Astrocyte (in vitro differentiated cells and primary cell): Measurements from ENCODE around the gene ASB1. TPM values are rescaled to one million over a fixed set of nuclear protein-coding genes. Genes with fewer than 3 reads are reported as not detected.

ENCODE experiments used
- DNase-seq: peaks from one replicate; pipeline ENCODE4 v3.0.0-alpha.2; 2010; ENCODE audit warnings: low read depth
- FAIRE-seq: peaks from 2 replicates; lab custom pipeline; 2011; peaks lifted over from hg19 to GRCh38; lab: Jason Lieb, UNC
- H2AFZ ChIP-seq: 2 replicates; pipeline ENCODE4 v1.6.0; 2012; ENCODE audit warnings: low read depth, low read length, inconsistent platforms
- H3K27ac ChIP-seq: 2 replicates; pipeline ENCODE4 v1.5.1; 2011; ENCODE audit warnings: low read depth, low read length, inconsistent platforms
- H3K27me3 ChIP-seq: 2 replicates; pipeline ENCODE4 v1.6.0; 2011; ENCODE audit warnings: low read length, inconsistent platforms; ENCODE audit not compliant: insufficient read depth
- H3K36me3 ChIP-seq: 2 replicates; pipeline ENCODE4 v1.5.1; 2011; ENCODE audit warnings: low read length, inconsistent platforms; ENCODE audit not compliant: insufficient read depth
- H3K4me1 ChIP-seq: 2 replicates; pipeline ENCODE4 v1.5.1; 2011; ENCODE audit warnings: low read length, inconsistent platforms; ENCODE audit not compliant: insufficient read depth
- H3K4me2 ChIP-seq: 2 replicates; pipeline ENCODE4 v1.6.0; 2012; ENCODE audit warnings: low read length, inconsistent platforms
- H3K4me3 ChIP-seq: 2 replicates; pipeline ENCODE4 v1.5.1; 2011; ENCODE audit warnings: low read depth, mild to moderate bottlenecking, low read length, inconsistent platforms; ENCODE audit not compliant: insufficient read depth
- H3K79me2 ChIP-seq: 2 replicates; pipeline ENCODE4 v1.6.0; 2012; ENCODE audit warnings: mild to moderate bottlenecking, low read length, inconsistent platforms; ENCODE audit not compliant: insufficient read depth
- H3K9ac ChIP-seq: 2 replicates; pipeline ENCODE4 v1.6.0; 2012; ENCODE audit warnings: mild to moderate bottlenecking, low read length, inconsistent platforms
- H3K9me3 ChIP-seq: 2 replicates; pipeline ENCODE4 v1.5.1; 2012; ENCODE audit warnings: low read depth, mild to moderate bottlenecking, low read length, inconsistent platforms; ENCODE audit not compliant: insufficient read depth
- H4K20me1 ChIP-seq: 2 replicates; pipeline ENCODE4 v1.6.0; 2012; ENCODE audit warnings: low read length, inconsistent platforms; ENCODE audit not compliant: insufficient read depth
- H3K27ac Mint-ChIP-seq: one replicate; pipeline ENCODE4 v1.8.0; 2021; ENCODE audit warnings: mild to moderate bottlenecking, mixed read lengths; ENCODE audit not compliant: unreplicated experiment
- H3K27me3 Mint-ChIP-seq: one replicate; pipeline ENCODE4 v1.8.0; 2021; ENCODE audit warnings: low read depth, mixed read lengths; ENCODE audit not compliant: unreplicated experiment
- H3K36me3 Mint-ChIP-seq: one replicate; pipeline ENCODE4 v1.8.0; 2021; ENCODE audit warnings: low read depth, mixed read lengths; ENCODE audit not compliant: unreplicated experiment
- H3K4me1 Mint-ChIP-seq: one replicate; pipeline ENCODE4 v1.8.0; 2021; ENCODE audit warnings: low read depth, mixed read lengths; ENCODE audit not compliant: unreplicated experiment
- H3K4me3 Mint-ChIP-seq: one replicate; pipeline ENCODE4 v1.8.0; 2021; ENCODE audit warnings: mild to moderate bottlenecking, moderate library complexity, mixed read lengths; ENCODE audit not compliant: unreplicated experiment
- H3K9me3 Mint-ChIP-seq: one replicate; pipeline ENCODE4 v1.8.0; 2021; ENCODE audit warnings: mild to moderate bottlenecking, mixed read lengths; ENCODE audit not compliant: unreplicated experiment
- CTCF ChIP-seq: IDR thresholded peaks from 2 replicates; pipeline ENCODE4 v1.5.1; 2011; ENCODE audit warnings: low read depth, mild to moderate bottlenecking, inconsistent platforms, low read length, moderate library complexity; ENCODE audit not compliant: insufficient read depth
- EZH2 ChIP-seq: IDR thresholded peaks from 2 replicates; pipeline ENCODE4 v1.6.1; 2012; ENCODE audit warnings: mild to moderate bottlenecking, low read length, inconsistent platforms; ENCODE audit not compliant: insufficient read depth
- total RNA-seq: library from RNA; stranded (reverse); gene quantifications from 2 replicates; pipeline ENCODE4 v1.2.1, GENCODE V29; 2021

The ASB1 gene
- total RNA-seq, 1 donor from 2014 or later, result 30.6 TPM

- H3K4me2 ChIP-seq, result no peak overlapping the region
- H3K27me3 Mint-ChIP-seq, result peaks cover 24% of the 10 kb centered on the region
- no peaks in the 10 kb centered on the region for H3K79me2 ChIP-seq
- DNase-seq (no peak), FAIRE-seq (no peak)
- H3K4me1 ChIP-seq, result no peaks in the 10 kb centered on the region
- H3K9me3 Mint-ChIP-seq, result peaks cover 2% of the 10 kb centered on the region
- H4K20me1 ChIP-seq, result no peaks in the 10 kb centered on the region
- H3K4me1 Mint-ChIP-seq, result no peaks in the 10 kb centered on the region
- H3K27me3 ChIP-seq, result peaks cover 2% of the 10 kb centered on the region
- no peaks in the 10 kb centered on the region for H3K36me3 Mint-ChIP-seq
- no peak overlapping the region for H3K27ac Mint-ChIP-seq
- H3K4me3 Mint-ChIP-seq, result no peak overlapping the region
- no peaks in the 10 kb centered on the region for H3K9me3 ChIP-seq
- H2AFZ ChIP-seq, result no peak overlapping the region
- H3K9ac ChIP-seq, result no peak overlapping the region
- TF ChIP-seq EZH2 (no peak), CTCF (no peak)
- no peak overlapping the region for H3K27ac ChIP-seq
- no peak overlapping the region for H3K4me3 ChIP-seq
- H3K36me3 ChIP-seq, result no peaks in the 10 kb centered on the region
These were observed 66.7 kb downstream of the ASB1 start for GRCh38 chr2:238493411-238493810.

GRCh38 chr2:238493880-238494572, 67.3 kb downstream of the ASB1 start:
- Histone ChIP-seq H3K27ac (no peak overlapping the region), H2AFZ (no peak overlapping the region), H4K20me1 (no peaks in the 10 kb centered on the region), H3K36me3 (no peaks in the 10 kb centered on the region), H3K9ac (no peak overlapping the region), H3K9me3 (no peaks in the 10 kb centered on the region), H3K4me1 (peaks cover under 1% of the 10 kb centered on the region), H3K4me3 (no peak overlapping the region), H3K27me3 (peaks cover 2% of the 10 kb centered on the region), H3K4me2 (no peak overlapping the region), H3K79me2 (no peaks in the 10 kb centered on the region)
- TF ChIP-seq EZH2, result no peak
- no peak for TF ChIP-seq CTCF
- H3K4me3 Mint-ChIP-seq, result no peak overlapping the region
- H3K9me3 Mint-ChIP-seq, result peaks cover 2% of the 10 kb centered on the region
- FAIRE-seq (no peak), DNase-seq (no peak)
- H3K36me3 Mint-ChIP-seq, result no peaks in the 10 kb centered on the region
- H3K27ac Mint-ChIP-seq, result no peak overlapping the region
- H3K4me1 Mint-ChIP-seq, result no peaks in the 10 kb centered on the region
- H3K27me3 Mint-ChIP-seq, result peaks cover 19% of the 10 kb centered on the region

GRCh38 chr2:238494573-238494961, 67.8 kb downstream of the ASB1 start:
- no peak overlapping the region for H3K4me2 ChIP-seq
- no peaks in the 10 kb centered on the region for H3K9me3 ChIP-seq
- FAIRE-seq (no peak), DNase-seq (no peak)
- no peak overlapping the region for H3K4me3 Mint-ChIP-seq
- no peak overlapping the region for H3K4me3 ChIP-seq
- H3K4me1 Mint-ChIP-seq, result no peaks in the 10 kb centered on the region
- no peaks in the 10 kb centered on the region for H3K36me3 Mint-ChIP-seq
- H3K79me2 ChIP-seq, result no peaks in the 10 kb centered on the region
- H3K9ac ChIP-seq, result no peak overlapping the region
- TF ChIP-seq EZH2 (no peak), CTCF (no peak)
- no peak overlapping the region for H3K27ac ChIP-seq
- no peaks in the 10 kb centered on the region for H3K36me3 ChIP-seq
- H3K4me1 ChIP-seq, result peaks cover 5% of the 10 kb centered on the region
- H4K20me1 ChIP-seq, result no peaks in the 10 kb centered on the region
- H3K27me3 ChIP-seq, result peaks cover 2% of the 10 kb centered on the region
- no peak overlapping the region for H3K27ac Mint-ChIP-seq
- H3K27me3 Mint-ChIP-seq, result peaks cover 18% of the 10 kb centered on the region
- no peak overlapping the region for H2AFZ ChIP-seq
- peaks cover 2% of the 10 kb centered on the region for H3K9me3 Mint-ChIP-seq
